GM21576 (cell line): Measurements from ENCODE around the gene CIAO2A.

Experiments
- ATAC-seq: cut with Tn5 transposase; IDR thresholded peaks from one replicate; pipeline ENCODE4 v1.9.1; 2021; ENCODE audit warnings: mild to moderate bottlenecking, moderate library complexity; ENCODE audit not compliant: unreplicated experiment

The CIAO2A gene

GRCh38 chr15:64045101-64045435 lies 48.6 kb downstream of the CIAO2A start:
- ATAC-seq: no peak

- no peak for ATAC-seq
These were observed 49.1 kb downstream of the CIAO2A start for GRCh38 chr15:64044300-64045100.

GRCh38 chr15:64038878-64039610 lies 54.6 kb downstream of the CIAO2A start:
- no peak for ATAC-seq

- no peak for ATAC-seq
These were observed 55.7 kb downstream of the CIAO2A start for GRCh38 chr15:64037966-64038365.

GRCh38 chr15:64037116-64037515 lies 56.5 kb downstream of the CIAO2A start:
- no peak for ATAC-seq

GRCh38 chr15:64035525-64035924 lies 58.1 kb downstream of the CIAO2A start:
- no peak for ATAC-seq

GRCh38 chr15:64034519-64034918 lies 59.1 kb downstream of the CIAO2A start:
- ATAC-seq: no peak

- ATAC-seq: no peak
These were observed 61.3 kb downstream of the CIAO2A start for GRCh38 chr15:64032329-64032728.

GRCh38 chr15:64030123-64030522 lies 63.5 kb downstream of the CIAO2A start:
- ATAC-seq: no peak

GRCh38 chr15:64029633-64030032 lies 64.0 kb downstream of the CIAO2A start:
- no peak for ATAC-seq

- no peak for ATAC-seq
These were observed 64.5 kb downstream of the CIAO2A start for GRCh38 chr15:64029110-64029509.

- ATAC-seq: no peak
These were observed 67.0 kb downstream of the CIAO2A start for GRCh38 chr15:64026591-64026990.

- ATAC-seq: no peak
These were observed 69.2 kb downstream of the CIAO2A start for GRCh38 chr15:64024172-64025050.

GRCh38 chr15:64023220-64023619 lies 70.4 kb downstream of the CIAO2A start:
- ATAC-seq: no peak

GRCh38 chr15:64022571-64022970 lies 71.1 kb downstream of the CIAO2A start:
- ATAC-seq: no peak
